Omental fat pad (tissue), 4 donors: ENCODE data around the gene PSMC4. TPM values are rescaled to one million over a fixed set of nuclear protein-coding genes. Genes with fewer than 3 reads are reported as not detected.

ENCODE experiments used
- ATAC-seq: fragments of 150-250 bp; one replicate; pipeline ENCODE4 v1.9.1; 2016; ENCODE audit warnings: mild to moderate bottlenecking, moderate library complexity; ENCODE audit not compliant: low FRiP score
- DNase-seq: peaks from one replicate; pipeline ENCODE4 v3.0.0-alpha.2; 2019; ENCODE audit warnings: low spot score
- total RNA-seq, 4 donors: library from RNA; depleted of rRNA; stranded (reverse); fragments of >200 nt; gene quantifications; one replicate each; pipeline ENCODE4 v1.1.0, GENCODE V29; 2016
- TF ChIP-seq, protein P1 (sequence below), 3 donors: fragments of 450-650 bp; IDR thresholded peaks; one replicate each; pipeline ENCODE4 v1.5.1; 2016 to 2017; ENCODE audit warnings: antibody characterized with exemption in 3 of 3, mild to moderate bottlenecking in 3 of 3, moderate library complexity in 2 of 3

PSMC4 gene
- total RNA-seq, 4 donors from 2014 or later = 52.6 to 141 (median 75.4) TPM

DNA sequence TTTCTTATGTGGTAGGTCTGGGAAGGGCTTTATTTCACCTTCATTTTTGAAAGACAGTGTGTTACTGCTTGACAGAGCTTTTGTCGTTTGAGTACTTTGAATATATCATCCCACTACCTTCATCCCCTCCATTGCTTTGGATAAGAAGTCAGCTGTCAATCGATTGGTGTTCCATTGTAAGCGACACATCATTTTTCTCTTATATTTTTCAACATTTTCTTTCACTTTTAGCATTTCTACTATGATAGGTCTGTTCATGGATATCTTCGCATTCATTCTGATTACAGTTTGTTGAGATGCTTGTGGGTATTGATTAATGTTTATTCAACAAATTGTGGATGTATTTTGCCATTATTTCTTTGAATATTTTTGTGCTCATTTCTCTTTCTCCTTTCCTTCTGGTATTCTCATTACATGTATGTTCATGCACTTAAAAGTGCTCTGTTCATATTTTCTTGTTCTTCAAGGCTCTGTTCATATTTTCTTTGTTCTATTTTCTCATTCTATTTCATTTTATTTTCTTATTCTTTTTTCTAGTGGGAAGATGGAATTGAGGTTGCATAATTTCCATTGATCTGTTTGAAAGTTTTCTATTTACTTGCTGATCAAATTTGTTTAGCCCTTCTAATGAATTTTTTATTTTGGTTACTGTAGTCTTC, 55.1 kb downstream of the PSMC4 start:
- DNase-seq = no peak
- TF ChIP-seq, protein P1, sequence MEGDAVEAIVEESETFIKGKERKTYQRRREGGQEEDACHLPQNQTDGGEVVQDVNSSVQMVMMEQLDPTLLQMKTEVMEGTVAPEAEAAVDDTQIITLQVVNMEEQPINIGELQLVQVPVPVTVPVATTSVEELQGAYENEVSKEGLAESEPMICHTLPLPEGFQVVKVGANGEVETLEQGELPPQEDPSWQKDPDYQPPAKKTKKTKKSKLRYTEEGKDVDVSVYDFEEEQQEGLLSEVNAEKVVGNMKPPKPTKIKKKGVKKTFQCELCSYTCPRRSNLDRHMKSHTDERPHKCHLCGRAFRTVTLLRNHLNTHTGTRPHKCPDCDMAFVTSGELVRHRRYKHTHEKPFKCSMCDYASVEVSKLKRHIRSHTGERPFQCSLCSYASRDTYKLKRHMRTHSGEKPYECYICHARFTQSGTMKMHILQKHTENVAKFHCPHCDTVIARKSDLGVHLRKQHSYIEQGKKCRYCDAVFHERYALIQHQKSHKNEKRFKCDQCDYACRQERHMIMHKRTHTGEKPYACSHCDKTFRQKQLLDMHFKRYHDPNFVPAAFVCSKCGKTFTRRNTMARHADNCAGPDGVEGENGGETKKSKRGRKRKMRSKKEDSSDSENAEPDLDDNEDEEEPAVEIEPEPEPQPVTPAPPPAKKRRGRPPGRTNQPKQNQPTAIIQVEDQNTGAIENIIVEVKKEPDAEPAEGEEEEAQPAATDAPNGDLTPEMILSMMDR (IDR thresholded peaks at IDR 0.05) = no peak
- ATAC-seq = no peak

DNA sequence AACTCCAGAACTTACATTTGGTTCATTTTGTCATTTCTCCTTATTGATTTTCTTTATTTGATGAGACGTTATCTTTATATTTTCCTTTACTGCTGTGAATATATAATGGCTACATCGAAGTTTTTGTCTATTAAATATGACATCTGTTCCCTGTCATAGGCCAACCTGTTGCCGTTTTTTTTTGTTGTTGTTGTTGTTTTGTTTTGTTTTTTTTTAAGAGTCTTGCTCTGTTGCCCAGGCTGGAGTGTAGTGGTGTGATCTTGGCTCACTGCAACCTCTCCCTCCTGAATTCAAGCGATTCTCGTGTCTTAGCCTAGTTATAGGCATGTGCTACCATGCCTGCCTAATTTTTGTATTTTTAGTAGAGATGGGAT, 55.6 kb downstream of the PSMC4 start:
- TF ChIP-seq, protein P1 (IDR thresholded peaks at IDR 0.05) = no peak
- ATAC-seq = no peak
- no peak for DNase-seq

Other genes with a start within 250 kb of the PSMC4 start
- gene CLC, start 233.1 kb upstream of the PSMC4 start, total RNA-seq = not detected
- gene LEUTX, start 192.3 kb upstream of the PSMC4 start, total RNA-seq = not detected
- 1 to 10 TPM; 4.6 to 9.9 (median 5.3) TPM for gene DYRK1B, start 137.0 kb upstream of the PSMC4 start, total RNA-seq
- gene FBL, start 124.8 kb upstream of the PSMC4 start, total RNA-seq = 100 to 1,000 TPM; 103 to 194 (median 125) TPM
- 100 to 1,000 TPM in 1 of 4 donors, 10 to 100 TPM in 3; 12.5 to 197 (median 29.3) TPM for gene FCGBP, start 36.5 kb upstream of the PSMC4 start, total RNA-seq
- 10 to 100 TPM in 1 of 4 donors, 1 to 10 TPM in 3; 1.4 to 11.8 (median 6.7) TPM for gene ZNF546, start 25.9 kb downstream of the PSMC4 start, total RNA-seq
- 10 to 100 TPM in 2 of 4 donors, 1 to 10 TPM in 2; 7.2 to 17.8 (median 10.7) TPM for gene ZNF780B, start 85.1 kb downstream of the PSMC4 start, total RNA-seq
- 10 to 100 TPM in 3 of 4 donors, 1 to 10 TPM in 1; 4.8 to 14.7 (median 11.4) TPM for gene ZNF780A, start 119.8 kb downstream of the PSMC4 start, total RNA-seq
- 1 to 10 TPM; 5.9 to 9.7 (median 7.6) TPM for gene MAP3K10, start 220.3 kb downstream of the PSMC4 start, total RNA-seq
- under 1 TPM in 1 of 4 donors, not detected in 3; 0.28 TPM for gene TTC9B, start 247.2 kb downstream of the PSMC4 start, total RNA-seq